C4-2B (cell line): ENCODE results near the gene PSPN.
"Not testable (repeated sequence)": the region's sequence is repeated elsewhere in the genome, so short reads cannot be mapped to it uniquely, and the experiment has no call there.

Source experiments
- H3K27ac ChIP-seq: fragments of 450-650 bp; 2 replicates; pipeline ENCODE4 v1.5.1; 2017
- ZFX ChIP-seq: fragments of 450-650 bp; IDR thresholded peaks from 2 replicates; pipeline ENCODE4 v1.6.1; 2017
- TF ChIP-seq, protein P1 (sequence below): fragments of 450-650 bp; conservative IDR thresholded peaks from 2 replicates; pipeline ENCODE4 v1.5.1; 2017; ENCODE audit warnings: mild to moderate bottlenecking

PSPN gene

DNA sequence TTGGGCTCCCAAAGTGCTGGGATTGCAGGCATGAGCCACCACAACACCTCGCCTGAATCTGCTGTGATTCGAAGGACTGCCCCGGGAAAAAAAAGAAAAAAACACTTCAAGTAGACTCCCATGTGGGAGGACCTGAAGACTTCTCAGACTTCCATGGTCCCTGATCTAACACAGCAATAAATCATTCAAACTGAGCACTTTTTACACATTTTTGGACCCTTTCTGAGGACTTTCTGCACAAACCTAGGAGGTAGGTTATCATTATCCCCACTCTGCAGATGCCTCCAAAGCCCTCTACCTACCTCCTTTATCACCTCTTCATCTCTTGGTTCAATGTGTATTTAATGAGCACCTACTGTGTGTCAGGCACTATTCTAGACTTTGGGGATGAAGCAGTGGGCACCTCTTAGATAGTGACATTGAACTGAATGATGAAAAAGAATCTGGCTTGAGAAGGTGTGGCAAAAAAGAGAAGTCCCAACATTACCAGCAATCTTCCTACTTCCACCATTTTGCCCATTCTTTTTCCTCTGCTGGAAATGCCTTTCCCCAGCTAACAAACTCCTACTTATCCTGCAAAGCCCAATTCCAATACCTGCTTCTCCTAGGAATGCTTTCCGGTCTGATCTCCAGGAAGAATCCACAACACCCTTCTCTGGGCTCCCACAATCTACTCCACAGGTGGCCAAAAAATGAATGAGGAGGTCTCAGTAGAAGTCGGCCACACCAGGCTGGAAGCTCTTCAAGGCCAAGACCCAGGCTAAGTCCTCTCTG is 16.0 kb downstream of the PSPN start:
- TF ChIP-seq, protein P1, sequence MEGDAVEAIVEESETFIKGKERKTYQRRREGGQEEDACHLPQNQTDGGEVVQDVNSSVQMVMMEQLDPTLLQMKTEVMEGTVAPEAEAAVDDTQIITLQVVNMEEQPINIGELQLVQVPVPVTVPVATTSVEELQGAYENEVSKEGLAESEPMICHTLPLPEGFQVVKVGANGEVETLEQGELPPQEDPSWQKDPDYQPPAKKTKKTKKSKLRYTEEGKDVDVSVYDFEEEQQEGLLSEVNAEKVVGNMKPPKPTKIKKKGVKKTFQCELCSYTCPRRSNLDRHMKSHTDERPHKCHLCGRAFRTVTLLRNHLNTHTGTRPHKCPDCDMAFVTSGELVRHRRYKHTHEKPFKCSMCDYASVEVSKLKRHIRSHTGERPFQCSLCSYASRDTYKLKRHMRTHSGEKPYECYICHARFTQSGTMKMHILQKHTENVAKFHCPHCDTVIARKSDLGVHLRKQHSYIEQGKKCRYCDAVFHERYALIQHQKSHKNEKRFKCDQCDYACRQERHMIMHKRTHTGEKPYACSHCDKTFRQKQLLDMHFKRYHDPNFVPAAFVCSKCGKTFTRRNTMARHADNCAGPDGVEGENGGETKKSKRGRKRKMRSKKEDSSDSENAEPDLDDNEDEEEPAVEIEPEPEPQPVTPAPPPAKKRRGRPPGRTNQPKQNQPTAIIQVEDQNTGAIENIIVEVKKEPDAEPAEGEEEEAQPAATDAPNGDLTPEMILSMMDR, result no peak
- no peak for TF ChIP-seq ZFX
- H3K27ac ChIP-seq, result no peak overlapping the region

DNA sequence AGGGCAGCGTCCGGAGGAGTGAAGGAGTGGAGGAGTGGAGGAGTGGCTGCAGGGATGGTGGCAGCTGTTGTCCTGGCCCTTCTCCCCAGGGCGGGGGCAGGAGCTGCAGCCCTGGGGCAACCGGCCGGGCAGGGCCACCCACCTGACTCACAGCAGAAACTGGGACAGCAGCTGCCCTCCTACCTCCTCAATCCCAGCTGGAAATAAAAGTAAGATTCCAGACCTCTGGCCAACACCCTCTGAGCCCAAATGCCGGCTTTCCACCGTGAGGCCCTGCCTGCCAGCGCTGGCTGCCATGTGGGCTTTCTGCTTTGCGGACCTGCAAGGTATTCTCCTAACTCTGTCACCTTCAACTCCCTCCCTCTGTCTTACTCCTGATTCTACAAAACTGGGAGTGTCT is 17.7 kb downstream of the PSPN start:
- no peak for TF ChIP-seq ZFX
- TF ChIP-seq, protein P1, result no peak
- no peak overlapping the region for H3K27ac ChIP-seq

DNA sequence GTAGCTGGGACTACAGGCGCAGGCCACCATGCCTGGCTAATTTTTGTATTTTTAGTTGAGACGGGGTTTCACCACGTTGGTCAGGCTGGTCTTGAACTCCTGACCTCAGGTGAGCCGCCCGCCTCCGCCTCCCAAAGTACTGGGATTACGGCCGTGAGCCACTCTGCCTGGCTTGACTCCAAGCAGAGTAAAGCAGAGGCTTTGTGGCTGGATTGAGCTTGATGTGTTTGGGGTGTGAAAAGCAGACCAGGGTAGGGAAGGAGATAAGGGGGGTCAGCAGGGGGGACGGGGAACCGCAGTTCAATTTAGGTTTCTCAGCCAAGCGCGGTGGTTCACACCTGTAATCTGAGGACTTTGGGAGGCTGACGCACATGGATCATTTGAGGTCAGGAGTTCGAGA is 18.6 kb downstream of the PSPN start:
- H3K27ac ChIP-seq, result no peak overlapping the region
- no peak for TF ChIP-seq ZFX
- TF ChIP-seq, protein P1, result no peak

DNA sequence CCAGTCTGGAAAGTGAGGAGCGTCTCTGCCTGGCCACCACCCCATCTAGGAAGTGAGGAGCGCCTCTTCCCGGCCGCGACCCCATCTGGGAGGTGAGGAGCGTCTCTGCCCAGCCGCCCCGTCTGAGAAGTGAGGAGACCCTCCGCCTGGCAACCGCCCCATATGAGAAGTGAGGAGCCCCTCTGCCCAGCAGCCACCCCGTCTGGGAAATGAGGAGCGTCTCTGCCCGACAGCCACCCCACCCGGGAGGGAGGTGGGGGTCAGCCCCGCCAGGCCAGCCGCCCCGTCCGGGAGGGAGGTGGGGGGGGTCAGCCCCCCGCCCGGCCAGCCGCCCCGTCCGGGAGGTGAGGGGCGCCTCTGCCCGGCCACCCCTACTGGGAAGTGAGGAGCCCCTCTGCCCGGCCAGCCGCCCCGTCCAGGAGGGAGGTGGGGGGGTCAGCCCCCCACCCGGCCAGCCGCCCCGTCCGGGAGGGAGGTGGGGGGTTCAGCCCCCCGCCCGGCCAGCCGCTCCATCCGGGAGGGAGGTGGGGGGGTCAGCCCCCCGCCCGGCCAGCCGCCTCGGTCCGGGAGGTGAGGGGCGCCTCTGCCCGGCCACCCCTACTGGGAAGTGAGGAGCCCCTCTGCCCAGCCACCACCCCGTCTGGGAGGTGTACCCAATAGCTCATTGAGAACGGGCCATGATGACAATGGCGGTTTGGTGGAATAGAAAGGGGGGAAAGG is 20.3 kb downstream of the PSPN start:
- not testable (repeated sequence) for H3K27ac ChIP-seq

DNA sequence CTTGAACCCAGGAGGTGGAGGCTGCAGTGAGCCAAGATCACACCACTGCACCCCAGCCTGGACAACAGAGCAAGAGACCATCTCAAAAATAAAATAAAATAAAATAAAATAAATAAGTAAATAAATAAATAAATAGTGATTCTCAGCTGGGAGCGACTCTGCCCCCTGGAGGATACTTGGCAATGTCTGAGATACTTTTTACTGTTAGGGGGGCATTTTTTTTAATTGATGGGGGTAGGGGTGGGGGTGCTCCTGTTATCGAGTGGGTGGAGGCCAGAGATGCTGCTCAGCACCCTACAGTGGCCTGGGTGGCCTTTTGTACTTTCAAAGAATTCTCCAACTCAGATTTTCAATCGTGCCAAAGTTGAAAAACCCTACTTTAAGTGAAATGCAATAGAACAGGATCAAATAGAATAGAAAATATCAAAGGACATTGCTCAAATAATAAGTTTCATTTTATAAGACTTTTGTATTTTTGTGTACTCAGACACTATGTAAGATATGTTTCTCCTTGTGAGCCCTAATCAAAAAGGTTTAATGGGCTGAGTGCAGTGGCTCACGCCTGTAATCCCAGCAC is 21.5 kb downstream of the PSPN start:
- no peak overlapping the region for H3K27ac ChIP-seq
- TF ChIP-seq, protein P1, result no peak
- TF ChIP-seq ZFX, result no peak

DNA sequence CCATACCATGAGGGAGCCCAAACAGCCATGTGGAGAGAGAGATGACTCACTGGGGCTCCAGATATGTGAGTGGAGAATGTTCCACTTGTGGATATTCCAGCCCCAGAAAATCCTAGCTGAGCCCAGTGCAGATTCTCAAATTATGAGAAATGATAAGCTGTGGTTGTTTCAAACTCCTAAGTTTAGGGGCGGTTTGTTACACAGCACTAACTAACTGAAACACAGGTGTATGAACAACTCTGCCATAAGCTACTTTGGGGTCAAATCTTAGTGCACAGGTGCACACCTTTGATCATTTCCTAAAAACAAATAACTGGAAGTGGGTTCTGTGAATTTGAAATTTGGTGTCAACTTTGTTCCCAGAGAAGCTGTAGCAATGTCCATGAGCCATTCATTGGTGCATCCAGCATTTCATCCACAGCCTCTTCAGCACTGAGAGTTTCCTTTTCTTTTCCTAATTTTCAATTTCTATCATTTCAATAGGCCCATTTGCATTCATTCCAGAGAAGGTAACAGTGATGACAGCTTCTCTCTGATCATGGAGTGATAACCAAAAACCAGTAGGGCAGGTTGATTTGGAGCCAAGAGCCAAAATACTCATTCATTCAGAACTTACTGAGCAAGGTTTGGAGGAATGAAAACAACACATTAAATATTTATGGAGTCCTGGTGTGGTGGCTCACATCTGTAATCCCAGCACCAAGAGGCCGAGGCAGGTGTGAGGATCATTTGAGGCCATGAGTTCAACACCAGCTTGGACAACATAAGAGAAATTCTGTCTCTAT is 23.2 kb downstream of the PSPN start:
- TF ChIP-seq, protein P1, result no peak
- TF ChIP-seq ZFX, result no peak
- peak overlapping the region; percentile 83 for H3K27ac ChIP-seq

DNA sequence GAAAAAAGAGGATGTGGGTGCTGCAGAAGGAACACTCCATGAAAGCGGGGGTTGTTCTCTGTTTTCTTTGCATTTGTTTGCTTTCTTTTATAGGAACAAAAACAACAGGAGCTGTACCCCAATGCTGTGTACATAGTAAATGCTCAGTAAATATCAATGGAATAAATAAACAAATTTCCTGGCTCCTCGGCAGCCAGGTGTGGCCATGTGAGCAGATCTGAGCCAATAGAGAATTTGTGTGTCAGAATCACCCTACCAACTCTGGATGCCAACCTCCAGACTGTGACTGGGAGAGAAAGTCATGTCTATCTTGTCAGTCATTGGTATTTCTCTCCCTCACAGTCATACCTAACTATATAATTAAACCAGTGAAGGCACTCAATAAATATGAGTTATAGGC is 25.0 kb downstream of the PSPN start:
- H3K27ac ChIP-seq, result peak overlapping the region; percentile 83
- no peak for TF ChIP-seq ZFX
- TF ChIP-seq, protein P1, result no peak

DNA sequence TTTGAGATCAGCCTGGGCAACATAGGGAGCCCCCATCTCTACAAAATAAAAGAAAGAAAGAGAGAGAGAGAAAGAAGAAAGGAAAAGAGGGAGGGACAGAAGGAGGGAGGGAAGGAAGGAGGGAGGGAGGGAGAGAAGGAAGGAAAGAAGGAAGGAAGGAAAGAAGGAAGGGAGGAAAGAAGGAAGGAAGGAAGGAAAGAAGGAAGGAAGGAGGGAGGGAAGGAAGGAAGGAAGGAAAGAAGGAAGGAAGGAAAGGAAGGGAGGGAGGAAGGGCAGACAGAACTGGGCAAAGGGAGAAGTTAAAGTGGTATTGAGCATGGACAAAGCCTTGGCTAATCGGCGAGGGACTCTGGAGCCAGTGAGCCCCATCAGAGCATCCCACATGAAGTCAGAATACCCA is 26.5 kb downstream of the PSPN start:
- H3K27ac ChIP-seq, result peak overlapping the region; percentile 83
